IMR-90 (cell line): Measurements from ENCODE around the gene CACNA2D3. TPM values are rescaled to one million over a fixed set of nuclear protein-coding genes. Genes with fewer than 3 reads are reported as not detected.

ENCODE experiments used
- ATAC-seq: fragments of 200-7000 bp; cut with Tn5 transposase; 2 replicates; pipeline ENCODE4 v1.9.1; 2020; ENCODE audit warnings: low read depth, mild to moderate bottlenecking, moderate library complexity
- BruUV-seq: library from RNA; stranded (reverse); fragments of 400-500 nt; replicated peaks from 2 replicates; lab custom pipeline; 2021; lab: Mats Ljungman, UMichigan
- CTCF ChIA-PET: fragments of 300-600 bp; formaldehyde crosslinking; extraction: SDS; loops from one replicate; lab custom pipeline; 2021; ENCODE audit warnings: antibody characterized with exemption; lab: Yijun Ruan, JAX
- POLR2A ChIA-PET: fragments of 300-600 bp; sonication (Branson Sonifier 250); formaldehyde crosslinking; loops from one replicate; lab custom pipeline; 2022; ENCODE audit warnings: antibody characterized with exemption; ENCODE audit not compliant: unreplicated experiment; lab: Charles Lee
- DNase-seq: peaks from one replicate; pipeline ENCODE4 v3.0.0; 2013
- H2AFZ ChIP-seq: replicated peaks from 2 replicates; pipeline ENCODE3; 2013; ENCODE audit warnings: low read length, mild to moderate bottlenecking; ENCODE audit not compliant: poor library complexity
- H2AK5ac ChIP-seq: 2 replicates; pipeline ENCODE4 v1.6.1; 2013; ENCODE audit warnings: low read depth, low read length, inconsistent platforms
- H2AK9ac ChIP-seq: replicated peaks from 2 replicates; pipeline ENCODE3; 2013; ENCODE audit warnings: mild to moderate bottlenecking, low read depth, low read length, moderate library complexity; ENCODE audit not compliant: poor library complexity
- H2BK120ac ChIP-seq: 2 replicates; pipeline ENCODE4 v1.6.1; 2013; ENCODE audit warnings: low read depth, low read length, inconsistent platforms
- H2BK15ac ChIP-seq: 3 replicates; pipeline ENCODE4 v1.6.1; 2013; ENCODE audit warnings: low read depth, low read length, inconsistent platforms
- H2BK20ac ChIP-seq: 2 replicates; pipeline ENCODE4 v1.6.1; 2013; ENCODE audit warnings: low read depth, mild to moderate bottlenecking, inconsistent platforms, low read length, moderate library complexity
- H2BK5ac ChIP-seq: 2 replicates; pipeline ENCODE4 v1.6.1; 2013; ENCODE audit warnings: mild to moderate bottlenecking, low read depth, low read length, inconsistent platforms; ENCODE audit not compliant: poor library complexity, severe bottlenecking
- H3K14ac ChIP-seq: replicated peaks from 2 replicates; pipeline ENCODE4 v1.6.1; 2013; ENCODE audit warnings: low read depth, low read length, inconsistent platforms
- H3K18ac ChIP-seq: 2 replicates; pipeline ENCODE4 v1.6.1; 2013; ENCODE audit warnings: low read depth, low read length, control low read depth
- H3K23ac ChIP-seq: 2 replicates; pipeline ENCODE4 v1.6.1; 2013; ENCODE audit warnings: low read depth, low read length, inconsistent platforms
- H3K27ac ChIP-seq: 2 replicates; pipeline ENCODE4 v1.5.1; 2013; ENCODE audit warnings: mild to moderate bottlenecking, control low read depth, low read length; ENCODE audit not compliant: insufficient read depth
- H3K27me3 ChIP-seq: 2 replicates; pipeline ENCODE4 v1.6.1; 2013; ENCODE audit warnings: low read length; ENCODE audit not compliant: control insufficient read depth, insufficient read depth
- H3K36me3 ChIP-seq: 2 replicates; pipeline ENCODE4 v1.6.1; 2013; ENCODE audit warnings: low read length, mixed read lengths; ENCODE audit not compliant: control insufficient read depth, insufficient read depth
- H3K4ac ChIP-seq: 2 replicates; pipeline ENCODE4 v1.6.1; 2013; ENCODE audit warnings: low read depth, low read length, inconsistent platforms
- H3K4me1 ChIP-seq: 2 replicates; pipeline ENCODE4 v1.6.1; 2013; ENCODE audit warnings: low read length, mixed read lengths; ENCODE audit not compliant: control insufficient read depth, insufficient read depth
- H3K4me2 ChIP-seq: 2 replicates; pipeline ENCODE4 v1.6.1; 2013; ENCODE audit warnings: low read depth, mild to moderate bottlenecking, control low read depth, low read length, moderate library complexity
- H3K4me3 ChIP-seq: 2 replicates; pipeline ENCODE4 v1.5.1; 2013; ENCODE audit warnings: low read depth, mild to moderate bottlenecking, control low read depth, low read length, moderate library complexity; ENCODE audit not compliant: insufficient read depth
- H3K56ac ChIP-seq: 2 replicates; pipeline ENCODE4 v1.6.1; 2013; ENCODE audit warnings: low read length, inconsistent platforms; ENCODE audit not compliant: insufficient read depth; ENCODE audit errors: extremely low read depth
- H3K79me1 ChIP-seq, 2 experiments: 2 replicates each; pipeline ENCODE4 v1.6.1; 2013; ENCODE audit warnings: low read length in 2 of 2, inconsistent platforms in 1 of 2, low read depth in 1 of 2
- H3K9ac ChIP-seq: 2 replicates; pipeline ENCODE4 v1.6.1; 2013; ENCODE audit warnings: low read depth, low read length, control low read depth
- H3K9me1 ChIP-seq: 2 replicates; pipeline ENCODE4 v1.6.1; 2013; ENCODE audit warnings: low read length, inconsistent platforms; ENCODE audit not compliant: insufficient read depth
- H3K9me3 ChIP-seq: 2 replicates; pipeline ENCODE4 v1.6.1; 2013; ENCODE audit warnings: low read length; ENCODE audit not compliant: control insufficient read depth, insufficient read depth
- H4K20me1 ChIP-seq: 2 replicates; pipeline ENCODE4 v1.6.1; 2013; ENCODE audit warnings: low read length, inconsistent platforms; ENCODE audit not compliant: insufficient read depth
- H4K5ac ChIP-seq: 2 replicates; pipeline ENCODE4 v1.6.1; 2013; ENCODE audit warnings: mild to moderate bottlenecking, low read depth, low read length, control low read depth
- H4K8ac ChIP-seq, 2 experiments: 2 replicates each; pipeline ENCODE4 v1.6.1; 2013; ENCODE audit warnings: low read depth in 2 of 2, low read length in 2 of 2, control low read depth in 1 of 2, inconsistent platforms in 1 of 2
- H4K91ac ChIP-seq: 2 replicates; pipeline ENCODE4 v1.6.1; 2013; ENCODE audit warnings: low read depth, low read length, inconsistent platforms; ENCODE audit not compliant: insufficient read depth
- BHLHE40 ChIP-seq: fragments of 150-350 bp; IDR thresholded peaks from 2 replicates; pipeline ENCODE4 v1.6.1; 2016; ENCODE audit warnings: mild to moderate bottlenecking, low read depth, low read length
- FOS ChIP-seq: fragments of 150-350 bp; IDR thresholded peaks from 2 replicates; pipeline ENCODE4 v1.6.1; 2016; ENCODE audit warnings: low read depth, low read length
- MAFK ChIP-seq: IDR thresholded peaks from 2 replicates; pipeline ENCODE4 v1.6.1; 2012; ENCODE audit warnings: low read depth, low read length, improper control_type of control experiment
- MXI1 ChIP-seq: IDR thresholded peaks from 2 replicates; pipeline ENCODE4 v1.6.1; 2012; ENCODE audit warnings: low read depth, mild to moderate bottlenecking, low read length, moderate library complexity, borderline replicate concordance
- RFX5 ChIP-seq: IDR thresholded peaks from 2 replicates; pipeline ENCODE4 v1.8.0; 2012; ENCODE audit warnings: low read depth, mild to moderate bottlenecking, low read length, moderate library complexity
- WGBS, 2 experiments: methylation state at CpG; one replicate each; pipeline versions ENCODE4 v1.1.5 to v1.1.7; 2013; ENCODE audit warnings: missing lambda C conversion rate in 2 of 2; ENCODE audit not compliant: insufficient read length in 1 of 2; ENCODE audit errors: extremely low coverage in 2 of 2; 5-methylcytosine and 5-hydroxymethylcytosine counted together
- dilution Hi-C: fragments of 300-500 bp; cut with HindIII; formaldehyde crosslinking; loops from one replicate; pipeline ENCODE4 v1.14.3; 2018; ENCODE audit warnings: low sequenced_read_pairs; ENCODE audit not compliant: unreplicated experiment
- in situ Hi-C: fragments of 300-500 bp; cut with MboI; formaldehyde crosslinking; loops from 3 replicates; pipeline ENCODE4 v1.14.3; 2019; ENCODE audit warnings: low sequenced_read_pairs, inconsistent platforms, mixed read lengths
- intact Hi-C: fragments of 100-400 bp; cut with micrococcal nuclease; formaldehyde crosslinking; loops from 2 replicates; pipeline ENCODE4 v1.10.0; 2022
- polyA plus RNA-seq, 3 experiments: library from polyadenylated mRNA; depleted of rRNA; stranded (reverse); fragments of >200 nt; gene quantifications; 2 replicates each; pipeline ENCODE4 v1.2.3, GENCODE V29; 2012; ENCODE audit warnings: low replicate concordance in 1 of 3
- total RNA-seq: library from RNA; depleted of rRNA; stranded (reverse); fragments of >200 nt; gene quantifications from 2 replicates; pipeline ENCODE4 v1.2.3, GENCODE V29; 2012
- TF ChIP-seq, protein P1 (sequence below): conservative IDR thresholded peaks from 2 replicates; pipeline ENCODE4 v1.5.1; 2012; ENCODE audit warnings: mild to moderate bottlenecking, low read depth, low read length, improper control_type of control experiment

The CACNA2D3 gene
- total and polyA plus RNA-seq, 2 of the 4 experiments (the other 2 are of a cell fraction), result 0.36 to 0.41 TPM

DNA sequence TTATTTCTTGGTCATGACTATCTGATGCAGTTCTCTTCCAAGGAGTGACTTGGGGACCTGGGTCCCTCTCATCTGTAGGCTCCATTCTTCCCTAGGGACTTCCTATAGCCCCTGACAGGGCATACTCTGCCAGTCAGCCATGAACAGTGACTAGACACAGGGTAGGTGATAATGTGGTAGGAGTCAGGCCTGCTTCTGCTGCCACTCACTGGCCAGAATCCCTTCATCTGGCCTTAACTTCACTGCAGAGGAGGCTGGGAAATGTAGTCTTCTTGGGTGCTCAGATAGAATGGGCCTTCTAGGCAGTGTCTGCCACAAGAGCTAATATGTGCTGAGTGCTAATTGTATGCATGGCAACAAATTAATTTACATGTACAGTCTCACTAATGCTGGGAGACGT is 84.5 kb downstream of the CACNA2D3 start:
- H3K23ac ChIP-seq, result no peak overlapping the region
- in situ Hi-C loops, result no loop called here
- no peak overlapping the region for H4K8ac ChIP-seq
- ChIA-PET POLR2A (no interaction called here), CTCF (no interaction called here)
- intact Hi-C loops, result no loop called here
- H4K20me1 ChIP-seq, result no peaks in the 10 kb centered on the region
- H3K9ac ChIP-seq, result no peak overlapping the region
- peaks cover 16% of the 10 kb centered on the region for H3K9me3 ChIP-seq
- no peak overlapping the region for H3K56ac ChIP-seq
- no peak overlapping the region for H2AK9ac ChIP-seq
- DNase-seq (no peak), ATAC-seq (no peak)
- no peaks in the 10 kb centered on the region for H3K4me1 ChIP-seq
- dilution Hi-C loops, result no loop called here
- no peaks in the 10 kb centered on the region for H3K9me1 ChIP-seq
- H3K4me3 ChIP-seq, result no peak overlapping the region
- BruUV-seq, result no TSS peak
- no peak overlapping the region for H2AK5ac ChIP-seq
- no peak overlapping the region for H2BK120ac ChIP-seq
- no peaks in the 10 kb centered on the region for H3K36me3 ChIP-seq
- H3K4me2 ChIP-seq, result no peak overlapping the region
- no peak overlapping the region for H3K14ac ChIP-seq
- 20% methylated on average over 1 of the region's 1 CpG; no CpG with 5 or more reads in 1 of the 2 experiments for WGBS, 2 experiments
- H2BK5ac ChIP-seq, result no peak overlapping the region
- H2AFZ ChIP-seq, result no peak overlapping the region
- no peak overlapping the region for H3K27ac ChIP-seq
- no peak overlapping the region for H3K4ac ChIP-seq
- H3K79me1 ChIP-seq, result no peaks in the 10 kb centered on the region
- no peaks in the 10 kb centered on the region for H3K27me3 ChIP-seq
- H4K91ac ChIP-seq, result no peak overlapping the region
- TF ChIP-seq BHLHE40, result no peak
- TF ChIP-seq, protein P1, sequence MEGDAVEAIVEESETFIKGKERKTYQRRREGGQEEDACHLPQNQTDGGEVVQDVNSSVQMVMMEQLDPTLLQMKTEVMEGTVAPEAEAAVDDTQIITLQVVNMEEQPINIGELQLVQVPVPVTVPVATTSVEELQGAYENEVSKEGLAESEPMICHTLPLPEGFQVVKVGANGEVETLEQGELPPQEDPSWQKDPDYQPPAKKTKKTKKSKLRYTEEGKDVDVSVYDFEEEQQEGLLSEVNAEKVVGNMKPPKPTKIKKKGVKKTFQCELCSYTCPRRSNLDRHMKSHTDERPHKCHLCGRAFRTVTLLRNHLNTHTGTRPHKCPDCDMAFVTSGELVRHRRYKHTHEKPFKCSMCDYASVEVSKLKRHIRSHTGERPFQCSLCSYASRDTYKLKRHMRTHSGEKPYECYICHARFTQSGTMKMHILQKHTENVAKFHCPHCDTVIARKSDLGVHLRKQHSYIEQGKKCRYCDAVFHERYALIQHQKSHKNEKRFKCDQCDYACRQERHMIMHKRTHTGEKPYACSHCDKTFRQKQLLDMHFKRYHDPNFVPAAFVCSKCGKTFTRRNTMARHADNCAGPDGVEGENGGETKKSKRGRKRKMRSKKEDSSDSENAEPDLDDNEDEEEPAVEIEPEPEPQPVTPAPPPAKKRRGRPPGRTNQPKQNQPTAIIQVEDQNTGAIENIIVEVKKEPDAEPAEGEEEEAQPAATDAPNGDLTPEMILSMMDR, result no peak
- no peak for TF ChIP-seq FOS
- no peak for TF ChIP-seq MAFK
- no peak for TF ChIP-seq MXI1
- no peak for TF ChIP-seq RFX5
- no peak overlapping the region for H2BK20ac ChIP-seq
- H2BK15ac ChIP-seq, result no peak overlapping the region
- no peak overlapping the region for H4K5ac ChIP-seq
- no peak overlapping the region for H3K18ac ChIP-seq
